ENCODE data around the gene BEAN1. TPM values are rescaled to one million over a fixed set of nuclear protein-coding genes. Genes with fewer than 3 reads are reported as not detected.

Gene BEAN1
- total RNA-seq, 4 donors from 2014 or later: 0.23 to 1.8 (median 0.76) TPM; not detected in 1

GRCh38 chr16:66438536-66438935, 11.4 kb downstream of the BEAN1 start:
- 75 to 88% methylated on average over 8 of the region's 8 CpGs for WGBS, 2 donors
- Histone ChIP-seq H3K27ac (no peak overlapping the region), H3K4me3 (no peak overlapping the region), H3K9me3 (no peaks in the 10 kb centered on the region), H3K4me1 (no peaks in the 10 kb centered on the region), H3K27me3 (peaks cover 0 to 27% (median 0%) of the 10 kb centered on the region in 4 donors), H3K36me3 (no peaks in the 10 kb centered on the region)
- DNase-seq: no peak
- TF ChIP-seq, protein P1, sequence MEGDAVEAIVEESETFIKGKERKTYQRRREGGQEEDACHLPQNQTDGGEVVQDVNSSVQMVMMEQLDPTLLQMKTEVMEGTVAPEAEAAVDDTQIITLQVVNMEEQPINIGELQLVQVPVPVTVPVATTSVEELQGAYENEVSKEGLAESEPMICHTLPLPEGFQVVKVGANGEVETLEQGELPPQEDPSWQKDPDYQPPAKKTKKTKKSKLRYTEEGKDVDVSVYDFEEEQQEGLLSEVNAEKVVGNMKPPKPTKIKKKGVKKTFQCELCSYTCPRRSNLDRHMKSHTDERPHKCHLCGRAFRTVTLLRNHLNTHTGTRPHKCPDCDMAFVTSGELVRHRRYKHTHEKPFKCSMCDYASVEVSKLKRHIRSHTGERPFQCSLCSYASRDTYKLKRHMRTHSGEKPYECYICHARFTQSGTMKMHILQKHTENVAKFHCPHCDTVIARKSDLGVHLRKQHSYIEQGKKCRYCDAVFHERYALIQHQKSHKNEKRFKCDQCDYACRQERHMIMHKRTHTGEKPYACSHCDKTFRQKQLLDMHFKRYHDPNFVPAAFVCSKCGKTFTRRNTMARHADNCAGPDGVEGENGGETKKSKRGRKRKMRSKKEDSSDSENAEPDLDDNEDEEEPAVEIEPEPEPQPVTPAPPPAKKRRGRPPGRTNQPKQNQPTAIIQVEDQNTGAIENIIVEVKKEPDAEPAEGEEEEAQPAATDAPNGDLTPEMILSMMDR (IDR thresholded peaks at IDR 0.05): no peak
- no peak for TF ChIP-seq POLR2A (IDR thresholded peaks at IDR 0.05)
- intact Hi-C loops (cut with DNase I): no loop called here

DNA sequence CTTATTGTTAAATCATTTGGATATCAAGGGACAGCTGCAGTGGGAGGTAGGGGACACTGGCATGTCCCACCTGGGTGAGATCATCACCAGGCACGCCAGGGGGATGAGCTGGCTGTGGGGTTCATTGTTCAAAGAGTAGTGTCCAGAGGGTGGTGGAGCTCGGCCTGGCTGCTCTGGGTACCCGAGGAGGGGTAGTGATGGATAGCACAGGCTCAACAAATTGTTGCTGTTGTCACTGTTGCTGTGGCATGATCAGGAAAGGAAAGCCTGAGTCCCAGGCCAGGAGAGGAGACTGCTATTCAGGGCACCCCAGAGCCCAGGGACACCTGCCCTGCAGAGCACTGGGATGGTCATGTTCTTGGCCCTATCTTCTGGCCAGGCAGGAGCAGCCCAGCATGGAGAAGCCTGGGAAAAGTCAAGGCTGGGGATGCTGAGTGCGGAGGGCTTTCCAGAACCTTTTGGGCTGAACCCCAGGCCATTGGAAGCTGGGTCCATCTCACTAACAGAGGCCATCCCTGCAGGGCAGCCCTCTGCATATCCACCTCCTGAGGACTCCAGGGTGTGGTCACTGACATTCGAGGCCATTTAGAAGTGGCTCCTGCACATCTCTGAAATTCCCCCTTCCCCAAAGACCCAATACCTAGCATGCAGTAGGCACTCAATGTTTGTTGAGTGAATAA, 12.1 kb downstream of the BEAN1 start:
- Histone ChIP-seq H3K4me3 (no peak overlapping the region), H3K4me1 (no peaks in the 10 kb centered on the region), H3K9me3 (no peaks in the 10 kb centered on the region), H3K27ac (no peak overlapping the region), H3K36me3 (no peaks in the 10 kb centered on the region), H3K27me3 (peaks cover 0 to 27% (median 0%) of the 10 kb centered on the region in 4 donors)
- DNase-seq: no peak
- TF ChIP-seq, protein P1 (IDR thresholded peaks at IDR 0.05): no peak
- TF ChIP-seq POLR2A (IDR thresholded peaks at IDR 0.05): no peak
- 45 to 71% methylated on average over 2 to 4 of the region's 5 CpGs for WGBS, 2 donors
- intact Hi-C loops (cut with DNase I): no loop called here

DNA sequence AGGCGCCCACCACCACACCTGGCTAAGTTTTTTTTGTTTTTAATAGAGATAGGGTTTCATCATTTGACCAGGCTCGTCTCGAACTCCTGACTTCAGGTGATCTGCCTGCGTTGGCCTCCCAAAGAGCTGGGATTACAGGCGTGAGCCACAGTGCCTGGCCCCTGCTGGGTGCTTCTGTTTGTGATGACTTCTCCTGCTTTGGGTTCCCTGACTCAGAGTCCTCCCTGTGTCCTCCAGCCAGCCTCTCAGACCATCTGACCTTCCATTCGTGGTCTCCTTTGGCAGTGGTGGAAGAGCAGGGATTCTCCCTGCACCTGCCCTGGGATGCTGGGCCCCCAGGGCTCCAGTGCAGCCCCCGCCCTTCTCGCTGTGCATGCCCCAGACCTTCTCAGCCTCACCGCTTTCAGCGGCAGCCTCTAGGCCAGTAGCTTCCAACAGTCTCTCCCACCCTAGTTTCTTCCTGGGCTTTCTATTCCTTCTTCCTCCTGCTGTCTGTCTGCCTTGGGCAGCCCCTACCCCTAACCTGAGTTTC, 13.2 kb downstream of the BEAN1 start:
- intact Hi-C loops (cut with DNase I): no loop called here
- H3K36me3 ChIP-seq: no peaks in the 10 kb centered on the region
- H3K4me3 ChIP-seq: no peak overlapping the region
- DNase-seq: no peak
- no peaks in the 10 kb centered on the region for H3K9me3 ChIP-seq
- peaks cover 0 to 22% (median 0%) of the 10 kb centered on the region in 4 donors for H3K27me3 ChIP-seq
- H3K4me1 ChIP-seq: no peaks in the 10 kb centered on the region
- whole genome bisulfite sequencing, 2 donors: 84 to 91% methylated on average over 10 of the region's 10 CpGs
- H3K27ac ChIP-seq: no peak overlapping the region
- TF ChIP-seq POLR2A (IDR thresholded peaks at IDR 0.05): no peak
- TF ChIP-seq, protein P1 (IDR thresholded peaks at IDR 0.05): no peak

GRCh38 chr16:66440970-66441369, 13.9 kb downstream of the BEAN1 start:
- Histone ChIP-seq H3K36me3 (no peaks in the 10 kb centered on the region), H3K4me3 (no peak overlapping the region), H3K27ac (no peak overlapping the region), H3K27me3 (peaks cover 0 to 22% (median 0%) of the 10 kb centered on the region in 4 donors), H3K9me3 (no peaks in the 10 kb centered on the region), H3K4me1 (no peaks in the 10 kb centered on the region)
- 86 to 93% methylated on average over 9 to 11 of the region's 11 CpGs for WGBS, 2 donors
- TF ChIP-seq POLR2A (IDR thresholded peaks at IDR 0.05): no peak
- TF ChIP-seq, protein P1 (IDR thresholded peaks at IDR 0.05): no peak
- intact Hi-C loops (cut with DNase I): no loop called here
- DNase-seq: no peak

DNA sequence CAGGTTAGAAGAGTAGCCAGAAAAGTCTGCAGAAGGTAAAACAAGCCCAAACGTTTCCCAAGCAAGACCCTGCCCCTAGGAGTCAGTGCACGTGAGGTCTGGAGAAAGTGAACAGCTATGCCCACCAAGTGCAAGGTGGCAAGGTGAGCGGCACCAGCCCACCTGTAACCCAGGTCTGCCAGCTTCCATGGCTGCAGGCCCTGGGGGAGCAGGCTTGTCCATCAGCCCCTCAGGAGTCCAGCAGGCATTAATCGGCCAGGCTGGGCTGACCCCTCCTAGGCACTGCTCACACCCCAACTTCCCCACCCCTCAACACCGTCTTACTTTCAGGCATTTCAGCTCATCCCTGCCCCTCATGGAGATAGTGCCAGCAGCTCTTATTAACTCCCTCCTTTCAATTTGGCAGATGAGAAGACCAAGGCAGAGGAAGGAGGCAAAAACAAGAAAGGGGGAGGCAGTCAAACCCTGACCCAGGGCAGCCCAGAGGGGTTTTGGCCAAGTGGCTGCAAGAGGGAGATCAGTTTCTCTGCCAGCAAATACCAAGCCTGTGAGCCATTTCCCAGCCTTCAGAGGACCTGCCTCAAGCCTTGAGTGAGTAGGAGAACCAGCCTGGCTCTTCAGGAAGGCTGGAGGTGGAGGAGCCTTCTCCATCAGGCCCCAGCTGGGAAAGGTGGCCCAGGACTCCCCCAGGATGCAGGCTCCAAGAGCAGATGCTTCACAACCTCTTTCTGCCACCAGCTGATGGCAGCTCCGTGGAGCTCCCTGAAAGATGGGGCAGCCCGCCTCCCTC, 14.7 kb downstream of the BEAN1 start:
- H3K4me3 ChIP-seq: no peak overlapping the region
- TF ChIP-seq, protein P1 (IDR thresholded peaks at IDR 0.05): no peak
- no peak for TF ChIP-seq POLR2A (IDR thresholded peaks at IDR 0.05)
- intact Hi-C loops (cut with DNase I): no loop called here
- H3K9me3 ChIP-seq: no peaks in the 10 kb centered on the region
- no peak overlapping the region for H3K27ac ChIP-seq
- no peak for DNase-seq
- no peaks in the 10 kb centered on the region for H3K4me1 ChIP-seq
- 49% methylated on average over 3 of the region's 7 CpGs; no CpG with 5 or more reads in 1 of the 2 donors for WGBS, 2 donors
- peaks cover 0 to 22% (median 0%) of the 10 kb centered on the region in 4 donors for H3K27me3 ChIP-seq
- no peaks in the 10 kb centered on the region for H3K36me3 ChIP-seq

Measured in esophagus squamous epithelium (tissue), 5 donors.